ENCODE measurements around the gene CADM1.

GRCh38 chr11:115439385-115439784, 64.8 kb downstream of the CADM1 start:
- TF ChIP-seq CTCF (optimal IDR thresholded peaks at IDR 0.05 in 1 of 3, IDR thresholded peaks at IDR 0.05 in 1 of 3, conservative IDR thresholded peaks at IDR 0.05 in 1 of 3; ENCODE audit: extremely low read depth in 1 of 3, insufficient read depth in 2 of 3, low read length in 3 of 3) (no peak), EZH2 (IDR thresholded peaks at IDR 0.05; ENCODE audit: low read length) (no peak)

Measured in keratinocyte (primary cell).